ENCODE results near the gene ARHGAP32. TPM values are rescaled to one million over a fixed set of nuclear protein-coding genes. Genes with fewer than 3 reads are reported as not detected.

The ARHGAP32 gene
- total RNA-seq, 4 donors from 2014 or later: 10.0 to 53.7 (median 34.1) TPM

- no peak for DNase-seq
- intact Hi-C loops (cut with DNase I; ENCODE audit: low total_unique reads): no loop called here
Measured at GRCh38 chr11:128916037-128916572, 276.0 kb downstream of the ARHGAP32 start.

DNA sequence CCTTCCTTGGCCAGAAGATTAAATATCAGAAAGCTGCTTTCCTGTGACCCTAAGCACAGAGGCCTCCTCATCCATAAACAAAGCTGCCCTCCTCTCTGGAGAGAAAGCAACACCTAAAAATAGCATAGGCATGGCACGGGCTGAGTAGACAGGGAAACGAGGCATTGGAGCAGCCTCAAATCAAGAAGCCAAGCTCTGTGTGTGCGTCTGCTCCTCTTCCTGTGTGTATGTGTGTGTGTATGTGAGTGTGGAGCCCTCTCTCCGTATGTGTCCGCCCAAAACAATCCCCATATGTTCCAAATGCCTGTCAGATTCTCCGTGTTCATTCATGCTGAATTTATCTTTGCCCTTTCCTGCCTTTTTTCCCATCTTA, 277.0 kb downstream of the ARHGAP32 start:
- intact Hi-C loops (cut with DNase I; ENCODE audit: low total_unique reads): no loop called here
- TF ChIP-seq, protein P1, sequence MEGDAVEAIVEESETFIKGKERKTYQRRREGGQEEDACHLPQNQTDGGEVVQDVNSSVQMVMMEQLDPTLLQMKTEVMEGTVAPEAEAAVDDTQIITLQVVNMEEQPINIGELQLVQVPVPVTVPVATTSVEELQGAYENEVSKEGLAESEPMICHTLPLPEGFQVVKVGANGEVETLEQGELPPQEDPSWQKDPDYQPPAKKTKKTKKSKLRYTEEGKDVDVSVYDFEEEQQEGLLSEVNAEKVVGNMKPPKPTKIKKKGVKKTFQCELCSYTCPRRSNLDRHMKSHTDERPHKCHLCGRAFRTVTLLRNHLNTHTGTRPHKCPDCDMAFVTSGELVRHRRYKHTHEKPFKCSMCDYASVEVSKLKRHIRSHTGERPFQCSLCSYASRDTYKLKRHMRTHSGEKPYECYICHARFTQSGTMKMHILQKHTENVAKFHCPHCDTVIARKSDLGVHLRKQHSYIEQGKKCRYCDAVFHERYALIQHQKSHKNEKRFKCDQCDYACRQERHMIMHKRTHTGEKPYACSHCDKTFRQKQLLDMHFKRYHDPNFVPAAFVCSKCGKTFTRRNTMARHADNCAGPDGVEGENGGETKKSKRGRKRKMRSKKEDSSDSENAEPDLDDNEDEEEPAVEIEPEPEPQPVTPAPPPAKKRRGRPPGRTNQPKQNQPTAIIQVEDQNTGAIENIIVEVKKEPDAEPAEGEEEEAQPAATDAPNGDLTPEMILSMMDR (IDR thresholded peaks at IDR 0.05): no peak
- TF ChIP-seq POLR2A (IDR thresholded peaks at IDR 0.05): no peak
- Histone ChIP-seq H3K9me3 (no peaks in the 10 kb centered on the region), H3K36me3 (no peaks in the 10 kb centered on the region), H3K4me3 (no peak overlapping the region), H3K4me1 (no peaks in the 10 kb centered on the region), H3K27me3 (no peaks in the 10 kb centered on the region), H3K27ac (no peak overlapping the region)
- no peak for DNase-seq

More at GRCh38 chr11:128916037-128916572, 276.0 kb downstream of the ARHGAP32 start:
- Histone ChIP-seq H3K4me3 (no peak overlapping the region), H3K36me3 (no peaks in the 10 kb centered on the region), H3K9me3 (no peaks in the 10 kb centered on the region), H3K4me1 (no peaks in the 10 kb centered on the region), H3K27me3 (no peaks in the 10 kb centered on the region), H3K27ac (no peak overlapping the region)
- TF ChIP-seq, protein P1 (IDR thresholded peaks at IDR 0.05): no peak
- no peak for TF ChIP-seq POLR2A (IDR thresholded peaks at IDR 0.05)

Small RNA genes lying within 50 kb of the gene (small RNA-seq; reads per million reads assigned to genes)
- gene RF00019 (not detected), gene RNU6-874P (not detected), gene RNU6-876P (not detected)

Other genes with a start within 250 kb of the ARHGAP32 start
- gene TP53AIP1, start 249.5 kb downstream of the ARHGAP32 start, total RNA-seq: 1 to 10 TPM in 1 of 4 donors, not detected in 3; 1.0 TPM
- gene BARX2, start 183.5 kb upstream of the ARHGAP32 start, total RNA-seq: under 1 TPM in 1 of 4 donors, not detected in 3; 0.83 TPM